H9 (cell line): ENCODE data around the gene PDCD4. TPM values are rescaled to one million over a fixed set of nuclear protein-coding genes. Genes with fewer than 3 reads are reported as not detected.

Experiments used
- DNase-seq: peaks from one replicate; pipeline ENCODE4 v3.0.0-alpha.2; 2017
- H2AFZ ChIP-seq: one replicate; pipeline ENCODE4 v1.6.1; 2013; ENCODE audit warnings: mild to moderate bottlenecking, low read length, control low read depth, moderate library complexity
- H2AK5ac ChIP-seq: 2 replicates; pipeline ENCODE4 v1.6.1; 2013; ENCODE audit warnings: low read length, control low read depth, mixed read lengths; ENCODE audit not compliant: insufficient read length
- H2BK120ac ChIP-seq: one replicate; pipeline ENCODE4 v1.6.1; 2013; ENCODE audit warnings: low read depth, mild to moderate bottlenecking, low read length, control low read depth, inconsistent platforms; ENCODE audit not compliant: poor library complexity, severe bottlenecking
- H2BK12ac ChIP-seq: 2 replicates; pipeline ENCODE4 v1.6.1; 2013; ENCODE audit warnings: low read length, control low read depth, mixed read lengths, low read depth; ENCODE audit not compliant: insufficient read length
- H2BK15ac ChIP-seq: 2 replicates; pipeline ENCODE4 v1.6.1; 2013; ENCODE audit warnings: low read depth, low read length, control low read depth
- H2BK20ac ChIP-seq: one replicate; pipeline ENCODE4 v1.6.1; 2013; ENCODE audit warnings: low read depth, mild to moderate bottlenecking, low read length, control low read depth, inconsistent platforms; ENCODE audit not compliant: poor library complexity, severe bottlenecking
- H2BK5ac ChIP-seq: 2 replicates; pipeline ENCODE4 v1.6.1; 2013; ENCODE audit warnings: low read length, control low read depth, mixed read lengths; ENCODE audit not compliant: insufficient read length
- H3K14ac ChIP-seq: 2 replicates; pipeline ENCODE4 v1.6.1; 2013; ENCODE audit warnings: low read length, control low read depth; ENCODE audit not compliant: insufficient read depth
- H3K18ac ChIP-seq: 2 replicates; pipeline ENCODE4 v1.6.1; 2013; ENCODE audit warnings: low read depth, mild to moderate bottlenecking, mixed read lengths, low read length, control low read depth; ENCODE audit not compliant: insufficient read length
- H3K23ac ChIP-seq: 2 replicates; pipeline ENCODE4 v1.6.1; 2013; ENCODE audit warnings: low read length, control low read depth, mixed read lengths, low read depth; ENCODE audit not compliant: insufficient read length
- H3K23me2 ChIP-seq: 2 replicates; pipeline ENCODE4 v1.6.1; 2013; ENCODE audit warnings: low read depth, mild to moderate bottlenecking, mixed read lengths, low read length, control low read depth; ENCODE audit not compliant: insufficient read length, poor library complexity, severe bottlenecking
- H3K27ac ChIP-seq: 2 replicates; pipeline ENCODE4 v1.5.1; 2013; ENCODE audit warnings: low read length, control low read depth, mixed read lengths, low read depth; ENCODE audit not compliant: insufficient read length
- H3K27me3 ChIP-seq: 2 replicates; pipeline ENCODE4 v1.6.1; 2013; ENCODE audit warnings: low read length, control low read depth, inconsistent platforms; ENCODE audit not compliant: insufficient read depth
- H3K4ac ChIP-seq: 2 replicates; pipeline ENCODE4 v1.6.1; 2013; ENCODE audit warnings: low read depth, mild to moderate bottlenecking, control low read depth, inconsistent platforms, low read length, moderate library complexity
- H3K4me1 ChIP-seq: 2 replicates; pipeline ENCODE4 v1.6.1; 2013; ENCODE audit warnings: low read length, control low read depth, inconsistent platforms; ENCODE audit not compliant: insufficient read depth
- H3K4me2 ChIP-seq: 2 replicates; pipeline ENCODE4 v1.6.1; 2013; ENCODE audit warnings: low read length, control low read depth, mixed read lengths; ENCODE audit not compliant: insufficient read length, insufficient read depth
- H3K56ac ChIP-seq: 2 replicates; pipeline ENCODE4 v1.6.1; 2013; ENCODE audit warnings: low read depth, mild to moderate bottlenecking, mixed read lengths, low read length, control low read depth; ENCODE audit not compliant: insufficient read length
- H3K79me1 ChIP-seq: 2 replicates; pipeline ENCODE4 v1.6.1; 2013; ENCODE audit warnings: low read depth, mild to moderate bottlenecking, moderate library complexity, low read length, control low read depth, inconsistent platforms; ENCODE audit not compliant: insufficient read depth, poor library complexity, severe bottlenecking
- H3K79me2 ChIP-seq: 2 replicates; pipeline ENCODE4 v1.6.1; 2013; ENCODE audit warnings: low read length, control low read depth, inconsistent platforms; ENCODE audit not compliant: insufficient read depth
- H3K9ac ChIP-seq: 2 replicates; pipeline ENCODE4 v1.6.1; 2013; ENCODE audit warnings: low read length, control low read depth, mixed read lengths; ENCODE audit not compliant: insufficient read length; ENCODE audit errors: extremely low read depth
- H3K9me3 ChIP-seq: one replicate; pipeline ENCODE4 v1.6.1; 2013; ENCODE audit warnings: low read depth, low read length, inconsistent platforms; ENCODE audit not compliant: control insufficient read depth
- H3T11ph ChIP-seq: one replicate; pipeline ENCODE4 v1.6.1; 2013; ENCODE audit warnings: mild to moderate bottlenecking, low read length, control low read depth, inconsistent platforms
- H4K20me1 ChIP-seq: one replicate; pipeline ENCODE4 v1.6.1; 2013; ENCODE audit not compliant: control insufficient read depth, insufficient read length, insufficient read depth
- H4K5ac ChIP-seq: 2 replicates; pipeline ENCODE4 v1.6.1; 2013; ENCODE audit warnings: low read depth, mild to moderate bottlenecking, mixed read lengths, low read length, control low read depth; ENCODE audit not compliant: insufficient read length
- H4K8ac ChIP-seq: replicated peaks from 2 replicates; pipeline ENCODE4 v1.6.1; 2013; ENCODE audit warnings: low read length, control low read depth, mixed read lengths, low read depth; ENCODE audit not compliant: insufficient read length
- H4K91ac ChIP-seq: 2 replicates; pipeline ENCODE4 v1.6.1; 2013; ENCODE audit warnings: low read depth, mild to moderate bottlenecking, moderate library complexity, mixed read lengths, low read length, control low read depth; ENCODE audit not compliant: insufficient read length
- H3K27ac Mint-ChIP-seq, 3 experiments: 2 replicates in 2 of 3; 3 replicates in 1 of 3; pipeline ENCODE4 v1.8.0; 2020 to 2021; ENCODE audit warnings: mixed read lengths in 3 of 3, mild to moderate bottlenecking in 1 of 3, moderate library complexity in 1 of 3
- H3K27me3 Mint-ChIP-seq: 2 replicates; pipeline ENCODE4 v1.8.0; 2021; ENCODE audit warnings: low read depth, mild to moderate bottlenecking, moderate library complexity, mixed read lengths
- H3K36me3 Mint-ChIP-seq, 3 experiments: 2 replicates in 2 of 3; 3 replicates in 1 of 3; pipeline ENCODE4 v1.8.0; 2020 to 2021; ENCODE audit warnings: low read depth in 3 of 3, mixed read lengths in 3 of 3; ENCODE audit not compliant: insufficient read depth in 1 of 3
- H3K4me1 Mint-ChIP-seq, 2 experiments: 2 replicates each; pipeline ENCODE4 v1.8.0; 2020; ENCODE audit warnings: mixed read lengths in 2 of 2
- H3K4me3 Mint-ChIP-seq, 2 experiments: 2 replicates in 1 of 2; 3 replicates in 1 of 2; pipeline ENCODE4 v1.8.0; 2020 to 2021; ENCODE audit warnings: mild to moderate bottlenecking in 2 of 2, mixed read lengths in 2 of 2, moderate library complexity in 1 of 2
- H3K9me3 Mint-ChIP-seq, 2 experiments: 2 replicates in 1 of 2; 3 replicates in 1 of 2; pipeline ENCODE4 v1.8.0; 2020; ENCODE audit warnings: mild to moderate bottlenecking in 2 of 2, mixed read lengths in 2 of 2, moderate library complexity in 1 of 2
- CTCF ChIP-seq: fragments of 200-600 bp; sonication (generic); conservative IDR thresholded peaks from 3 replicates; pipeline ENCODE4 v1.8.0; 2021; ENCODE audit warnings: antibody characterized with exemption, mild to moderate bottlenecking
- WGBS: extraction: QIAGEN DNeasy Blood & Tissue Kit; methylation state at CpG from one replicate; pipeline ENCODE4 v1.1.7; 2013; ENCODE audit warnings: missing lambda C conversion rate, low lambda C conversion rate, mixed read lengths; ENCODE audit not compliant: insufficient read length; ENCODE audit errors: extremely low coverage; 5-methylcytosine and 5-hydroxymethylcytosine counted together
- total RNA-seq: library from RNA; stranded (reverse); gene quantifications from 2 replicates; pipeline ENCODE4 v1.2.1, GENCODE V29; 2021

Gene PDCD4
- total RNA-seq, 1 experiment from 2014 or later: 29.3 TPM

GRCh38 chr10:110903280-110904278, 31.9 kb downstream of the PDCD4 start:
- Histone ChIP-seq H3K4me1 (no peaks in the 10 kb centered on the region; the same call in 1 of the 2 replicates), H2AFZ (no peak overlapping the region), H3K27ac (no peak overlapping the region), H3K9ac (no peak overlapping the region), H2AK5ac (no peak overlapping the region), H2BK5ac (no peak overlapping the region), H4K20me1 (no peaks in the 10 kb centered on the region), H3K9me3 (no peaks in the 10 kb centered on the region), H4K8ac (no peak overlapping the region), H3K79me2 (no peaks in the 10 kb centered on the region), H4K91ac (no peak overlapping the region), H3T11ph (no peak overlapping the region), H3K4me2 (no peak overlapping the region), H2BK15ac (0 out of 2 replicates have a peak overlapping the region, but pooled peaks have one; percentile 49), H3K27me3 (no peaks in the 10 kb centered on the region), H3K14ac (no peak overlapping the region), H4K5ac (no peak overlapping the region), H3K4ac (no peak overlapping the region), H3K56ac (no peak overlapping the region), H3K79me1 (no peaks in the 10 kb centered on the region), H2BK120ac (no peak overlapping the region), H3K23ac (no peak overlapping the region), H3K23me2 (no peaks in the 10 kb centered on the region), H2BK12ac (no peak overlapping the region), H3K18ac (no peak overlapping the region), H2BK20ac (no peak overlapping the region)
- WGBS: no CpG with 5 or more reads among the region's 3 CpGs
- Mint-ChIP-seq H3K36me3 (peaks cover 0 to 8% (median 6%) of the 10 kb centered on the region in 3 experiments; a peak in 2 of 7 replicates), H3K27ac (peak overlapping the region in 1 of 3 experiments; percentile 15; a peak in 2 of 7 replicates), H3K4me1 (peaks cover 5 to 15% of the 10 kb centered on the region in 2 experiments; a peak in 3 of 4 replicates), H3K4me3 (no peak overlapping the region), H3K27me3 (no peaks in the 10 kb centered on the region), H3K9me3 (no peaks in the 10 kb centered on the region)
- DNase-seq: no peak
- no peak for TF ChIP-seq CTCF
